Hematopoietic multipotent progenitor cell treated with erythropoietin and hydrocortisone succinate and interleukin-3 and kit ligand, for 15 days (in vitro differentiated cells): ENCODE results near the gene PLCB1.

ENCODE experiments used
- DNase-seq: peaks from one replicate; pipeline ENCODE4 v3.0.0-alpha.2; 2015; ENCODE audit warnings: low spot score

PLCB1 gene

DNA sequence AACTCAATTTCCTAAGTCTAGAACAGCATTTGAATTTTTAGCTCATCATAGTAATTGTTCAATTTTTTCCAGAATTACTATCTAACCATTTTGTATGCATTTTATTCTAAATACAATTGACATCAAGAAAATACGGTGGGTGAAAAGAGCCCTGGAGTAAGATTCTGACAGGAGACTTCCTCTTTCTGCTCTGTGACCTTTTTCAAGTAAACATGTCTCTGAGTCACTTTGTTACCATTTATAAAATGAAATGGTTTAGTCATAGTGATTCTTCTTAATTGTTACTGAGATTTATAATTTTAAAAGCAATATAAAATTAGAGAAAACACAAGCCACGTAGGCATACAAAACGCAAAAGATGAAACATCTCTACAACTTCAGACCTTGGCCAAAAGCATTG is 80.2 kb downstream of the PLCB1 start:
- DNase-seq: no peak

GRCh38 chr20:8213270-8213669 is 81.2 kb downstream of the PLCB1 start:
- no peak for DNase-seq

GRCh38 chr20:8213831-8214587 is 81.9 kb downstream of the PLCB1 start:
- no peak for DNase-seq

GRCh38 chr20:8215361-8215781 is 83.3 kb downstream of the PLCB1 start:
- DNase-seq: no peak

DNA sequence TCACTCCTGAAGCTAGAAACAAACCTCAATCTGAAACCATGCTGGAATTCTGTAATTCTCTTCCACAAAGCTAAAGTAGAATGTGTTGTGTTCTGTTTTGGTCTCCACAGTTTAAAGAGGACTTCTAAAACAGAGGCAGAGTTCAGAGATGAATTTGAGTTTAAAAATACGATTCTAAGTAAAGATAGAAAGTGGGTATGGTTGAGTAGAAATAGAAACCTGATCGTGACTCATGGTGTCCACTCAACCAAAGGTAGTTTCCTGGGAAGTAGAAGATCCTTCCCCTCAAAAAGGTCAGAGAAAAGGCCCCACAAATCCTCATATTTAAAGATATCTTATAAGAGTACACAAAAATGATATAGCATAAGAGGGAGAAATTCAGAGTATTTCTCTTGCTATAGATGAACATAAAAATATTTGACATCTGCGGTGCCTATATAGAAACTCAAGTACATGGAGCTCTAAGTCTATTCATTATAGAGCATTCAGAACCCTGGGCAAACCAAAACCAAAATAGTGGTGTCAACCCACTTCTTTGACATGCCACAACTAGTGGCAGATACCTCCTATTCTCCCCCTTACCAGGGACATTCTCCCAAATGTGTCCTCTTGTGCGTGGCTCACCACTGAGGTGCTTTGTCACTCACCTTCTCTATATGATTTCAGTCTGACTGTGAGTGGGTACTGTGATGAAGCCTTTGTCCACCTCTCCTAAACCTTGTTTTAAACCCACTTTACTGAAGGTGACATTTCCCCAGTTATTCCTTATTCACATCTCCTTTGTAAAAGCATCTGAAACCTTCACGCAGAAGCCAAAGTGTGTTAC is 84.5 kb downstream of the PLCB1 start:
- no peak for DNase-seq

DNA sequence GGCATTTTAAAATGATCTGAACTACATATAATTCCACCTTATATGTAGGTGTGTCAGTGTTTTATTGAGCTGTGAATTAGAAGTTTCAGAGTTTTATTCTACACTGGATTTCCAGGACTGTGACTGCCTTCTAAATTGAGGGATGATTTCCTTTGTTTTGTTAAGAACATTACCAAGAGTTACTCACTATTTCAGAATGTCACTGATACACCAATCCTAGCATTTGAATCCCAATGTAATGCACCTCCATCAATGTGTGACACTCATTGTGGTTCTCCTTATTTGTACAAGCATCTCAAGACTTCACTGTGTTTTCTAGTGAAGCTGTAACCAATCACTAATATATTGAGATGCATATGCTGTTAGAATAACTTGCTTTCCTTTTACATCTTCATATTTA is 86.8 kb downstream of the PLCB1 start:
- no peak for DNase-seq

DNA sequence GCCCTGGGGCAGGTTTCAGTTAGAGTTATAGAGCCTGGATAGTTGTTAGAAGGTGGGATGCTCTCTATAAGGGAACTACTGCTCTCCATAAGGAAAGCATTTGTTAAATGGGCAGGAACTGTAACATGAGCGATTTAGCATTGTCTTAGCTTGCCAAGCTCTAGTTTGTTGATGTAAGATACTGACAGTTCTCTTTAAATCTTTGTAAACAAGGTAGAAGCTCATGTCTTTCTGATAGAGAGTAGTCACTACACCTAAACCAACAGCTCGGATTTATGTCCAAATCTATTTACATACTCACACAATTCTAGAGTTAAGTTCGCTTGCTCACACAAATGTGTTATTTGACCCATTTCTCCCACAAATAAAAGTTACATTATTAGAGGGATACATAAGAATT is 87.3 kb downstream of the PLCB1 start:
- no peak for DNase-seq

- no peak for DNase-seq
Measured at GRCh38 chr20:8220716-8221115, 88.7 kb downstream of the PLCB1 start.

DNA sequence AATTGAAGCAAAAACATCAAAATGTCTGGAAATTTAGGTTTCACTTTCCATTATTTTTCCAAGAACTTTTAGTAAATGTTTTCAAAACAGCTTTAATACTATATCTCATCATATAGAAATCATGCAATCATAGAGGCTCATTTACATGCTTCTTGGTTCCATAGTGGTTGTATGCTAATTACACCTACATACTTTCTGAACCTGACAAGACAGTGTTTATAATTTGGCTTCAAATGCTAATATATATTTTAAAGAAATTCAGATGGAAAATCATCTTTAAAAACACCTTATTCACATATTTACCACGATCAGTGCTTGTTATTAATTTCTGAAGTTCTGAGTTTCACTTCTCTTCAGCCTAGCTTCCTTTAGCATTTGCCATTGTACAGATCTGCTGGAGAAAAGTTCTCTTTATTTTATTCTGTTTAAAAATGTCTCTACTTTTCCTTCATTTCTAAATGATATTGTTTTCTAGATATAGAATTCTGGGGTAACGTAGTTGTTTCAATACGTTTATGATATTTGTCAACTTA is 89.9 kb downstream of the PLCB1 start:
- no peak for DNase-seq

DNA sequence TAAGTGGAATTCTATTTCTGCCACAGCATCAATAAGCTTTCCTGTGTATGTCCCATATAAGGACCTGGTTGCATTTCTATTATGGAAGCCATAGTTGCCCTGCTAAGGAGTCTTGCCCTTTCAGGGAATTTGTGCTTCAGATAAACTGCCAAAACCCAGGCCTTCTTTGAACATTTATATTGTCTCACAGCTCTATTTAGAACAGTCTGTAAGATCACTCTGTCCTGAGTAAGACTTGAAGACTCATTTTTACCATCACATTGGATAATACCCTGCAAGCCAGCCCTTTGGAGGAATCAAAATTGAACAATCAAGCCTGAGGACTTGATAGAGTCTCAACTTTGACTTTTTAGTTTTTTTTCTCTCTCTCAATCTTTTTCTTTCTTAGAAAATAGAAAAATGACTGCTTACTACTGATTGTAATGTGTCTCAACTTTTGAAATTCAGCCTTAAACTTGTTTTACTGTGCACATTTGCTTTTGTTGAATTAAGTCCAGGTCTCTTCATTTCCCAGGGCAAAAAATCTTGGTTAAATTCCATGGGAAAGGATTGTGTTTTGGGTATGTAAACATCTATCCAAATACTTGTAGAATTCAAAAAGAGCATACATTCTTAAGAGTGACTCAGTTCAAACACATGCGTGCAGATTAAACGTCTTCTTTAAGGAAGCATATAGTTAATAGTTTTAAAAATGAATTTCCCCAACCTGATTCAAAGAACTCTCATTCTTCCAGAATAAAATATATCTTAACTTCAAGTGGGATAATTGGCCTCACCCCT is 91.2 kb downstream of the PLCB1 start:
- no peak for DNase-seq

- no peak for DNase-seq
Measured at GRCh38 chr20:8225658-8226057, 93.6 kb downstream of the PLCB1 start.

DNA sequence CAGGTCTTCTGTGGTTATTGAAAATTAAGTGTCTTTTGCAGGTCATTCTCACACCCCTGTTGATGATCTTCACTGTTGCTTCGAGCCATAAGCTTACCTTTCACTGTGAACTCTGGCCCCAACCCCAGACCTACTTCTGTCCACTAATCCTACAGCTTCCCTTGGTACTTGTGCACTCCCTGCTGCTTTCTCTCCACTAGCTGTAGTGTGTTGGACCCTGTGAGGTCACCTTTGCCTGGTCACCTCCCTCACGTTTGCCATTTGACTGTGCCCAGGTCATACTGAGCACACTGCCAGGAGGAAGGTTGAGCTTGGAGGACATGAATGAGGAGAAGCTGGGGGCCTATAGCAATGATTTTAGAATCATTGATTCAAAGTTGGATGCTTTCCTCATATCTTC is 94.0 kb downstream of the PLCB1 start:
- DNase-seq: no peak

DNA sequence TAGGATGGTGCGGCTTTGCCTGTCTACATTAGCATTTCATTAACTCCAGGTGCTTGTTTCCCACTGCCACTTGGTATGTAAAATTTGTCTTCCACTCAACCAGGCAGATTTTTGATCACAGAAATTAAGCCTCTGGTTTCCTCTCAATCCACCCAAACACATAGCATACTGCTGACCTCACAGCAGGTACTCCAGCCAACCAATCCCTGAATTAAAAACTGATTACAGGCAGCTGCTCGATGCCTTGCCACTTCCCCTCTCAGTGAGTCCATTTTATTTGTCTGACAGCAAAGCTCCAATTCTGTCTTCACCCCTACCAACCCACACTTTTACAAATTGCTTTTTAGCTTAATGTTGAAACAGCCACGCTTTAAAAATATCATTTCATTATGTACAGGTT is 95.2 kb downstream of the PLCB1 start:
- DNase-seq: no peak

GRCh38 chr20:8228315-8228714 is 96.2 kb downstream of the PLCB1 start:
- no peak for DNase-seq

GRCh38 chr20:8229090-8229489 is 97.0 kb downstream of the PLCB1 start:
- DNase-seq: no peak

- no peak for DNase-seq
Measured at GRCh38 chr20:8231038-8231437, 99.0 kb downstream of the PLCB1 start.

- DNase-seq: no peak
Measured at GRCh38 chr20:8232332-8232731, 100.3 kb downstream of the PLCB1 start.

GRCh38 chr20:8234580-8234979 is 102.5 kb downstream of the PLCB1 start:
- no peak for DNase-seq

DNA sequence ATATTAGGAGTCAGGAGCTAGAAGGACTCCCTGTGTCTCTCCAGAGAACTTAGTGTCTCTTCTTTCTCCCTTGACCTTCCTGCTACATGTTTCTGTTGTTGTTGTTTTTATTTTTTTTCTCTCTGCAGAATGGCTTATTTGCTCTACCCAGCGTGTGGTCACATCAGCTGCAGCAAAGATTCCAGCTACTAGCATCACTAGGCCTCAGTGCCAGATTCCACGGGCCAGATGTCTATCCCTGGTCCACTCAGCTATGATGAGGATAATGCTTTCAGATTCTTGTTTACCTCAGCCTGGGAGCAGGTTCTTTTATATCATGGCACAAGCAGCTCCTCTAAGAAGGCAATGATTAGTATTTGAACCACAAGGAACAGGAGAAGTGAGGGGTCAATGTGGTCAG is 110.0 kb downstream of the PLCB1 start:
- no peak for DNase-seq

GRCh38 chr20:8242827-8243724 is 111.0 kb downstream of the PLCB1 start:
- DNase-seq: no peak

GRCh38 chr20:8244637-8245036 is 112.6 kb downstream of the PLCB1 start:
- DNase-seq: no peak
